Fibroblast of villous mesenchyme (primary cell): Measurements from ENCODE around the gene SMIM1. TPM values are rescaled to one million over a fixed set of nuclear protein-coding genes. Genes with fewer than 3 reads are reported as not detected.

ENCODE experiments used
- DNase-seq: peaks from one replicate; pipeline ENCODE4 v3.0.0-alpha.2; 2010; ENCODE audit warnings: low read depth
- H3K4me3 ChIP-seq: 2 replicates; pipeline ENCODE4 v1.5.1; 2011; ENCODE audit warnings: low read depth, mild to moderate bottlenecking, low read length
- CTCF ChIP-seq: IDR thresholded peaks from 2 replicates; pipeline ENCODE4 v1.5.1; 2012; ENCODE audit warnings: low read depth, mild to moderate bottlenecking, low read length; ENCODE audit not compliant: insufficient read depth
- total RNA-seq: library from RNA; depleted of rRNA; stranded (reverse); fragments of >200 nt; gene quantifications from 2 replicates; pipeline ENCODE4 v1.2.3, GENCODE V29; 2012

Gene SMIM1
- total RNA-seq, 1 donor: 1.7 TPM

- no peak overlapping the region for H3K4me3 ChIP-seq
- no peak for DNase-seq
- TF ChIP-seq CTCF: no peak
These were observed 27.9 kb upstream of the SMIM1 start for GRCh38 chr1:3744646-3745045.

GRCh38 chr1:3745071-3745470 lies 27.5 kb upstream of the SMIM1 start:
- no peak for DNase-seq
- no peak overlapping the region for H3K4me3 ChIP-seq
- no peak for TF ChIP-seq CTCF

- no peak for TF ChIP-seq CTCF
- peak overlapping the region; percentile 71 for H3K4me3 ChIP-seq
- DNase-seq: no peak
These were observed 26.8 kb upstream of the SMIM1 start for GRCh38 chr1:3745590-3746381.

DNA sequence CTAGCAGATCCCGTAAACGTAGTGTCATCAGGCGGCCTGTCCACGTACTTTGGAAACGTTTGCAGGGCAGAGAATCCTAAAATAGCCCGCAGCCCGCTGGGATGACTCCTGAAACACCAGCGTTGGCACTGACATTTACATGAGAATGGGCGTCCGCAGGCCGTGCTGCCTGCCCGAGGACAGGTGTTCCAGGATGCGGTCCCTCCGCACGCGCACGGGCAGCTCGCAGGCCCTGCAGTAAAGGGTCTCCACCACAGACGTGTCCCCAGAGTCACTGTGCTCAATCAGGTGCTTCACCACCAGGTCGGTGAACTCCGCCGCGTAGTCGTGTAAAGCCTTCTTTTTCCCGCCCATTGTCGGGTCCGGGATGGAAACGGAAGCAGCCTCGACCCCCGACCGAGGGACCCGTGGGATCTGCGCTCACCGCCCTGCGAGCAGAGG lies 26.1 kb upstream of the SMIM1 start:
- H3K4me3 ChIP-seq: peak overlapping the region; percentile 71
- TF ChIP-seq CTCF: no peak
- no peak for DNase-seq

GRCh38 chr1:3746830-3747521 lies 25.6 kb upstream of the SMIM1 start:
- TF ChIP-seq CTCF: no peak
- DNase-seq: peak; percentile 71
- H3K4me3 ChIP-seq: peak overlapping the region; percentile 71

DNA sequence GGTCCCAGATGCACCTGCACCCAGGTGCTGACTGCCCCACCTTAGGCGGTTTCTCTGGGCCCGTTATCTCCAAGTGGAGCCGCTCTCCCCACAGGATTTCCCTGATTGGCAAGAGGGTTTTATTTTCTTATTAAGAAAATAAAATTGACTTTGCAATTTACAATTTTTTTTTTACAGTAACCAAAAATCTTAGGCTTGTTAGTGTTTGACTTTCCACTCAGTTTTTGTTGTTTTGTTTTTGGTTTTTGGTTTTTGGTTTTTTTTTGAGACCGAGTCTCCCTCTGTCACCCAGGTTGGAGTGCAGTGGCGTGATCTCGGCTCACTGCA lies 25.1 kb upstream of the SMIM1 start:
- DNase-seq: no peak
- TF ChIP-seq CTCF: no peak
- peak overlapping the region; percentile 71 for H3K4me3 ChIP-seq
